ENCODE results near the gene MBTPS2.

- TF ChIP-seq, protein P1, sequence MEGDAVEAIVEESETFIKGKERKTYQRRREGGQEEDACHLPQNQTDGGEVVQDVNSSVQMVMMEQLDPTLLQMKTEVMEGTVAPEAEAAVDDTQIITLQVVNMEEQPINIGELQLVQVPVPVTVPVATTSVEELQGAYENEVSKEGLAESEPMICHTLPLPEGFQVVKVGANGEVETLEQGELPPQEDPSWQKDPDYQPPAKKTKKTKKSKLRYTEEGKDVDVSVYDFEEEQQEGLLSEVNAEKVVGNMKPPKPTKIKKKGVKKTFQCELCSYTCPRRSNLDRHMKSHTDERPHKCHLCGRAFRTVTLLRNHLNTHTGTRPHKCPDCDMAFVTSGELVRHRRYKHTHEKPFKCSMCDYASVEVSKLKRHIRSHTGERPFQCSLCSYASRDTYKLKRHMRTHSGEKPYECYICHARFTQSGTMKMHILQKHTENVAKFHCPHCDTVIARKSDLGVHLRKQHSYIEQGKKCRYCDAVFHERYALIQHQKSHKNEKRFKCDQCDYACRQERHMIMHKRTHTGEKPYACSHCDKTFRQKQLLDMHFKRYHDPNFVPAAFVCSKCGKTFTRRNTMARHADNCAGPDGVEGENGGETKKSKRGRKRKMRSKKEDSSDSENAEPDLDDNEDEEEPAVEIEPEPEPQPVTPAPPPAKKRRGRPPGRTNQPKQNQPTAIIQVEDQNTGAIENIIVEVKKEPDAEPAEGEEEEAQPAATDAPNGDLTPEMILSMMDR (IDR thresholded peaks at IDR 0.05; ENCODE audit: borderline replicate concordance, extremely low read depth, low read length, poor library complexity, severe bottlenecking): no peak
- TF ChIP-seq EZH2 (IDR thresholded peaks at IDR 0.05; ENCODE audit: borderline replicate concordance, low read depth, low read length, severe bottlenecking): no peak
These were observed 32.7 kb upstream of the MBTPS2 start for GRCh38 chrX:21806691-21807090.
